Measurements from ENCODE around the gene HSD17B2. TPM values are rescaled to one million over a fixed set of nuclear protein-coding genes. Genes with fewer than 3 reads are reported as not detected.

Gene HSD17B2
- total and polyA plus RNA-seq, 2 of the 4 experiments (the other 2 are of a cell fraction) = 0.12 to 0.18 TPM

- TF ChIP-seq RFX5 (IDR thresholded peaks at IDR 0.05; ENCODE audit: low read depth, low read length) = no peak
- TF ChIP-seq MXI1 (IDR thresholded peaks at IDR 0.05; ENCODE audit: borderline replicate concordance, low read depth, low read length) = no peak
Measured at GRCh38 chr16:82043680-82044584, 8.9 kb downstream of the HSD17B2 start (continued).

DNA sequence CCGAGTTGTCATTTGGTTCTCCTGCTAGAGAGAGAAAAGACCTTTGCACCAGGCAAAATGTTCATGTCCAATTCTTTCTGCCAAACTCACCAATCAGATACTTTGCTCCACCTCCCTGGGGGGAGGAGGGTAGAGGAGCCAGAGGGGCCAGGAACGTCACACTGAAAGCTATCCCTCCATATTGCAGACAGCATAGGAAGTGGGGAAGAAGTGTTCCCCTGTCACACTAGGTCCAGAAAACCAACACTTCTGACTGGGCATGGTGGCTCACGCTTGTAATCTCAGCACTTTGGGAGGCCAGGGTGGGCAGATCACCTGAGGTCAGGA is 9.5 kb downstream of the HSD17B2 start:
- Histone ChIP-seq H3K36me3 (ENCODE audit: control insufficient read depth, insufficient read depth, low read length) (no peaks in the 10 kb centered on the region), H2BK5ac (ENCODE audit: low read depth, low read length, poor library complexity, severe bottlenecking) (peak overlapping the region; percentile 95), H4K8ac (ENCODE audit: low read depth in 2 of 2, low read length in 2 of 2) (peak overlapping the region; percentile 43 to 80), H3K9ac (ENCODE audit: low read depth, low read length) (no peak overlapping the region), H2AFZ (replicated peaks; ENCODE audit: low read length, poor library complexity) (no peak overlapping the region), H3K4me2 (ENCODE audit: low read depth, low read length) (no peak overlapping the region), H3K9me1 (ENCODE audit: insufficient read depth, low read length) (no peaks in the 10 kb centered on the region; the same call in 1 of the 2 replicates), H3K27me3 (ENCODE audit: control insufficient read depth, insufficient read depth, low read length) (no peaks in the 10 kb centered on the region; the same call in 1 of the 2 replicates), H3K18ac (ENCODE audit: low read depth, low read length) (peak overlapping the region; percentile 86), H3K4ac (ENCODE audit: low read depth, low read length) (peak overlapping the region; percentile 70), H2AK9ac (replicated peaks; ENCODE audit: low read depth, low read length, poor library complexity) (peak overlapping the region; percentile 45), H3K56ac (ENCODE audit: extremely low read depth, insufficient read depth, low read length) (no peak overlapping the region), H2BK15ac (ENCODE audit: low read depth, low read length) (peak overlapping the region; percentile 73; the same call in 2 of the 3 replicates), H2AK5ac (ENCODE audit: low read depth, low read length) (peak overlapping the region; percentile 82), H4K91ac (ENCODE audit: insufficient read depth, low read depth, low read length) (peak overlapping the region; percentile 93), H3K23ac (ENCODE audit: low read depth, low read length) (no peak overlapping the region), H3K27ac (ENCODE audit: insufficient read depth, low read length) (peak overlapping the region; percentile 98), H3K4me1 (ENCODE audit: control insufficient read depth, insufficient read depth, low read length) (peaks cover 13% of the 10 kb centered on the region), H2BK120ac (ENCODE audit: low read depth, low read length) (peak overlapping the region; percentile 80), H3K79me1 (ENCODE audit: low read depth in 1 of 2, low read length in 2 of 2) (no peaks in the 10 kb centered on the region), H3K9me3 (ENCODE audit: control insufficient read depth, insufficient read depth, low read length) (no peaks in the 10 kb centered on the region), H2BK20ac (ENCODE audit: low read depth, low read length) (peak overlapping the region; percentile 80; the same call in 1 of the 2 replicates), H4K20me1 (ENCODE audit: insufficient read depth, low read length) (no peaks in the 10 kb centered on the region), H4K5ac (ENCODE audit: low read depth, low read length) (peak overlapping the region; percentile 89), H3K14ac (replicated peaks; ENCODE audit: low read depth, low read length) (peak overlapping the region; percentile 59; the same call in 1 of the 2 replicates), H3K4me3 (ENCODE audit: insufficient read depth, low read depth, low read length) (no peak overlapping the region)
- CTCF ChIA-PET = no interaction called here
- no CpG with 5 or more reads among the region's 3 CpGs for WGBS, 2 experiments (ENCODE audit: extremely low coverage in 2 of 2, insufficient read length in 1 of 2)
- DNase-seq (no peak), ATAC-seq (ENCODE audit: low read depth) (peak; percentile 10; the same call in 1 of the 2 replicates)
- intact Hi-C loops (cut with micrococcal nuclease) (loop anchor here (2.0 kb wide), 1 partner anchor 18 kb away; no protein-coding TSS in a partner anchor), in situ Hi-C loops (cut with MboI; ENCODE audit: low sequenced_read_pairs) (no loop called here), dilution Hi-C loops (cut with HindIII; ENCODE audit: low sequenced_read_pairs, unreplicated experiment) (no loop called here)
- no TSS peak for BruUV-seq (replicated peaks)
- POLR2A ChIA-PET (ENCODE audit: unreplicated experiment) = no interaction called here
- TF ChIP-seq POLR2A (IDR thresholded peaks at IDR 0.05; ENCODE audit: low read depth, low read length) (no peak), MAFK (IDR thresholded peaks at IDR 0.05; ENCODE audit: low read depth, low read length) (no peak), NFE2L2 (IDR thresholded peaks at IDR 0.05; ENCODE audit: low read depth, low read length) (no peak), CEBPB (IDR thresholded peaks at IDR 0.05; ENCODE audit: low read depth, low read length) (no peak), RFX5 (IDR thresholded peaks at IDR 0.05; ENCODE audit: low read depth, low read length) (no peak), SMC3 (IDR thresholded peaks at IDR 0.05; ENCODE audit: low read depth, low read length) (no peak), MXI1 (IDR thresholded peaks at IDR 0.05; ENCODE audit: borderline replicate concordance, low read depth, low read length) (no peak), FOS (IDR thresholded peaks at IDR 0.05; ENCODE audit: low read depth, low read length) (no peak), MAZ (IDR thresholded peaks at IDR 0.05; ENCODE audit: borderline replicate concordance, low read depth, low read length) (no peak), RAD21 (IDR thresholded peaks at IDR 0.05; ENCODE audit: low read length) (no peak), CHD1 (IDR thresholded peaks at IDR 0.05; ENCODE audit: low read depth, low read length) (no peak), BHLHE40 (IDR thresholded peaks at IDR 0.05; ENCODE audit: low read depth, low read length) (no peak)
- TF ChIP-seq, protein P1, sequence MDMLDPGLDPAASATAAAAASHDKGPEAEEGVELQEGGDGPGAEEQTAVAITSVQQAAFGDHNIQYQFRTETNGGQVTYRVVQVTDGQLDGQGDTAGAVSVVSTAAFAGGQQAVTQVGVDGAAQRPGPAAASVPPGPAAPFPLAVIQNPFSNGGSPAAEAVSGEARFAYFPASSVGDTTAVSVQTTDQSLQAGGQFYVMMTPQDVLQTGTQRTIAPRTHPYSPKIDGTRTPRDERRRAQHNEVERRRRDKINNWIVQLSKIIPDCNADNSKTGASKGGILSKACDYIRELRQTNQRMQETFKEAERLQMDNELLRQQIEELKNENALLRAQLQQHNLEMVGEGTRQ (IDR thresholded peaks at IDR 0.05; ENCODE audit: low read depth, low read length) = no peak
- TF ChIP-seq, protein P2, sequence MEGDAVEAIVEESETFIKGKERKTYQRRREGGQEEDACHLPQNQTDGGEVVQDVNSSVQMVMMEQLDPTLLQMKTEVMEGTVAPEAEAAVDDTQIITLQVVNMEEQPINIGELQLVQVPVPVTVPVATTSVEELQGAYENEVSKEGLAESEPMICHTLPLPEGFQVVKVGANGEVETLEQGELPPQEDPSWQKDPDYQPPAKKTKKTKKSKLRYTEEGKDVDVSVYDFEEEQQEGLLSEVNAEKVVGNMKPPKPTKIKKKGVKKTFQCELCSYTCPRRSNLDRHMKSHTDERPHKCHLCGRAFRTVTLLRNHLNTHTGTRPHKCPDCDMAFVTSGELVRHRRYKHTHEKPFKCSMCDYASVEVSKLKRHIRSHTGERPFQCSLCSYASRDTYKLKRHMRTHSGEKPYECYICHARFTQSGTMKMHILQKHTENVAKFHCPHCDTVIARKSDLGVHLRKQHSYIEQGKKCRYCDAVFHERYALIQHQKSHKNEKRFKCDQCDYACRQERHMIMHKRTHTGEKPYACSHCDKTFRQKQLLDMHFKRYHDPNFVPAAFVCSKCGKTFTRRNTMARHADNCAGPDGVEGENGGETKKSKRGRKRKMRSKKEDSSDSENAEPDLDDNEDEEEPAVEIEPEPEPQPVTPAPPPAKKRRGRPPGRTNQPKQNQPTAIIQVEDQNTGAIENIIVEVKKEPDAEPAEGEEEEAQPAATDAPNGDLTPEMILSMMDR (conservative IDR thresholded peaks at IDR 0.05; ENCODE audit: low read depth, low read length) = no peak

Measured in IMR-90 (cell line).